T-helper 1 cell treated with Interleukin-12 subunit alpha and Interleukin-12 subunit beta and Interleukin-4 antibody, amounts not matched to agents 30 ng/mL and 1 ng/mL, for 36 hours (primary cell): ENCODE measurements around the gene PLAGL2. TPM values are rescaled to one million over a fixed set of nuclear protein-coding genes. Genes with fewer than 3 reads are reported as not detected.

Source experiments
- intact Hi-C: fragments of 100-400 bp; cut with micrococcal nuclease; formaldehyde crosslinking; loops from one replicate; pipeline ENCODE4 v1.15.1; 2024
- total RNA-seq: library from RNA; stranded (reverse); gene quantifications from 2 replicates; pipeline ENCODE4 v1.2.3, GENCODE V29; 2022

The PLAGL2 gene
- total RNA-seq, 1 donor from 2014 or later = 35.5 TPM

DNA sequence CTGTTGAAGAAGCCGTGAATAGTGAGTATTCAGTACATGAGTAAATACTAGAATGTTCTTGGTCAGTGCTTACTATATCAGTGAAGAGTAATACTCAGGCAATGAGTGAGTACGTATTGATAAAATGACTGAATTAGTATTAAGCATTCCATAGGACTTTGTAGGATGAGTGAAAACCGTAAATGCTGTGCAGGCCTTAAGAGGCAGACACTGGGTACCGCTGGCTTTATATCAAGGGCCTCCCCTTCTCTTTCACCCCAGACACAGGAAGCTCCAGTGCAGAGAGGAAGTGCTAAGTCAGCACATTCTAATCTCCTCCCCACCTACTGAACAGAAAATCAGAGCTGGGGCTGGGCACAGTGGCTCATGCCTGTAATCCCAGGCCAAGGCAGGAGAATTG, 24.3 kb upstream of the PLAGL2 start:
- intact Hi-C loops = loop anchor here (1.0 to 2.0 kb wide), 2 partner anchors 17 to 45 kb away; partner anchors contain the start of gene KIF3B

DNA sequence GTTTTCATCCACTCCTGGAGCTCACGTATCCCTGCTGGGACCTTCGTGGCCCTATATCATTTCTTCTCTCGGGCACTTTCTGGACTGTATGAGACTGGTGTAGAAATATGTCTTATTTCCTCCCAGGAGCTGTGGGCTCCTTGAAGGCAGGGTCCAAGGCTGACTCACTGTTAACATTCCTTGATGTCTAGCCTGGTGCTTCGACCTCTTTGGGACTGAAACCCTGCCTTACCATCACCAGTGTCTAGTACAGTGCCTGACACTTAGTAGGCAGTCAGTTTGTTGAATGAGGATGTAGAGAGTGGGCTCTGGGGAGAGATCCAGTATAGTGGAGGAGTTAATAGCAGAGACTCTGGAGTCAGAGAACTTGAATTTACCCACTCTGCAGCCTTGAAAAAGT, 23.7 kb upstream of the PLAGL2 start:
- intact Hi-C loops = loop anchor here (1.0 kb wide), 1 partner anchor 18 kb away; no protein-coding TSS in a partner anchor

DNA sequence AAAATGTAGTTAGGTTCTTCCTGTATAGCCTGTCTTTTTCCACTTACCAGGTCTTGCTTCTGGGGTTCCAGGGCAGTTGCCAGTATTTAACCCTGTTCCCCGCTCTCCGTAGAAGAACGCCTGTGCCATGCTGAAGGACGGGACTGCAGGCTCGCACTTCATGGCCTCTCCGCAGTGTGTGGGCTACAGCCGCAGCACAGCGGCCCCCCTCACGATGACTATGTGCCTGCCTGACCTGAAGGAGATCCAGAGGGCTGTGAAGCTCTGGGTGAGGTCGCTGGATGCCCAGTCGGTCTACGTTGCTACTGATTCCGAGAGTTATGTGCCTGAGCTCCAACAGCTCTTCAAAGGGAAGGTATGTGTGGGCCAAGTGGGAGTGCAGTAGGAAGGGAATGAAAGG, 23.2 kb upstream of the PLAGL2 start:
- intact Hi-C loops = loop anchor here (1.0 kb wide), 1 partner anchor 19 kb away; no protein-coding TSS in a partner anchor

DNA sequence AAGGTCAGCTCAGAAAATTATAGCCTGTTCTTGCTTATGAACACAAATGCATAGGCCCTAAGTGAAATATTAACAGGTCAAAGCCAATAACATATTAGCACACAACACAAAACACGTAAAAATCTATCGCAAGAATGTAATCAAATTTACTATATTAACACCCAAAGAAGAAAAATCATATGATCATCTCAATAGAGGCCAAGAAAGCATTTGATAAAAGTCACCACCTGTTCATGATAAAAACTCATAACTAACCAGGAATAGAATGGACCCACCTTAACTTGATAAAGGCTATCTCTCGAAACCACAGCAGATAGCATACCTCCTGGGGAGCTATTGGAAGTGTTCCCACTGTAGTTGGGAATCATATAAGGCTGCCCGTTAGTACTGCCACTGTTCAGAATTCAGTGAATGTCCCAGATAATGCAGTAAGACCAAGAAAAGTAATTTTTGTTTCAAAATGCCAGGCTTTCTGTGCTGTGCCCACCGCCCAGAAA, 21.8 kb upstream of the PLAGL2 start:
- intact Hi-C loops = no loop called here

DNA sequence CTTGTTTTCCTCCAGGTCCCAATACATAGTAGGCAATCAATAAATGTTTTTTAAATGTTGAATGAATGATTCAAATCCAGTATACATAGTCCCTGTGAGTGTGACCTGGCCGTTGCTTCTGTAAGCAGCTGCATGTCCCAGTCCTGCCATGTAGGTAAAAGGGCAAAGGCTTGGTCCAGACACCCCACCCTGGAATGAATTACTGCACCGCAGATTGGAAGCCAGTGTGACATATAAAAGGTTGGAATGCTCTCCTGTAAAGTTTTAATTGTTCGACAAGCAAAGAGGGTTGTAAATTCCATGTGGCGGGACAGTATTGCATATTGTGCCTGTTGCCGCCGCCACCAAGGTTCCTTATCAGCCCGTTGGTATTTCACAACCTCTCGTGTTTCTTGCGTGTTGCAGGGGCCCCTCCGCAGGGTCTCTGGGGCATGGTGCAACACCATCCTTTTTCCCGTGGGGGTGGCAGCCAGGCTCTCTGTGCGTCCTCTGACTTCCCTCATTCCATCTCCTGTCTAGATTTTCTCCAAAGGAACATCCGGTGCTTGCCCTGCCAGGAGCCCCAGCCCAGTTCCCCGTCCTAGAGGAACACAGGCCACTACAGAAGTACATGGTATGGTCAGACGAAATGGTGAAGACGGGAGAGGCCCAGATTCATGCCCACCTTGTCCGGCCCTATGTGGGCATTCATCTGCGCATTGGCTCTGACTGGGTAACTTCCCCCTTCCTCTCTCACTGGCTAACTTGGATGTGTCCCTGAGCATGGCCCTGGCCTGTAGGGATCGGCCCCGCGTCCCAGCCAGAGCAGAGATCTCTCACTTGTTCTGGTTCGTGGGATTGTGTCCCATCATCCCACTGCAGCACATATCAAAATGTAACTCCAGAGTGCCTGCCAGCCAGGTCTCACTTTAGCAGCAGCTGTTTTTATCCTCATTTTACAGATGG, 20.5 kb upstream of the PLAGL2 start:
- intact Hi-C loops = no loop called here

DNA sequence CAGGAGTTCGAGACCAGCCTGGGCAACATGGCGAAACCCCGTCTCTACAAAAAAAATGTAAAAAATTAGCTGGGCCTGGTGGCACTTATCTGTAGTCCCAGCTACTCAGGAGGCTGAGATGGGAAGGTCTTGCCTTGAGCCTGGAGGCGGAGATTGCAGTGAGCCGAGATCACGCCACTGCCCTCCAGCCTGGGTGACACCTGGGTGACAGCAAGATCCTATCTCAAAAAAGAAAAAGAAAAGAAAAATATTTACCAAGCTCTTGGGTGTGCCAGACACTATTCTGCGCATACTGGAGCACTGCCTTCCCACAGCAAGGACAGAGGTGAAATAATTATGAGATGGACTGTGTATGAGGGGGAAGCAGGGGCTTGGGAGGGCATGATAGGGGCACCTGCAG, 19.8 kb upstream of the PLAGL2 start:
- intact Hi-C loops = no loop called here

DNA sequence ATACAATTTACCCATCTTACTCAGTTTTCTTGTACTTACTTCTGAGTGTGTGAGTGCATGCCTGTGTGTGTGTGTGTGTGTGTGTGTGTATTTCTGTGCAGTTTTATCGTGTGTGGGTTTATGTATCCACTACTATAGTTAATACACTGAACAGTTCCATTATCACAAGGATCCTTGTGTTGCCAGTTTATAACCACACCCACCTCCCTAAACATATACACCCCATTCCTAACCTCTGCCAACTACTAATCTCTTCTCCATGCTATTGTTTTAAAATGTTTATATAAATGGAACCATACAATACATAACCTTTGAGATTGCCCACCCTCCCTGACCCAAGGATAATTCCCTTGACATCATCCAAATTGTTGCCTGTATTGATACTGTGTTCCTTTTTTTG, 18.8 kb upstream of the PLAGL2 start:
- intact Hi-C loops = no loop called here

DNA sequence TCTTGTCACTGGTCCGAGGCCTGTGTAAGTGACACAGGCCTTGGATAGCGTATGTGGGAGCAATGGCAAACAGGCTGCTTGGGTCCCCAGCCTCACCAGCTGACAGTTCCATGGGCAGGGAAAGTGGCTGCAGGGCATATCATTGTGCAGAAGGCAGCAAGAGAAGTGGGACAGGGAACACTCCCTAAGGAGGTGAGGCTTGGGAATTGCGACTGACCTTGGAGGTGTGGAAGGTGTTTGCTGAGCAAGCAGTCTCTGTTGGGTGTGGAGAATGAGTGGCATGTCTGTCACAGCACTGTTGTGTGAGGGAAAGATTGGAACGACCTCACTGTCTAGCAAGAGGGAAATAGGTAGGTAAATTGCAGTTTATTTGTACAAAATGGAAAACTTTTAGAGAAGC, 16.9 kb upstream of the PLAGL2 start:
- intact Hi-C loops = no loop called here

DNA sequence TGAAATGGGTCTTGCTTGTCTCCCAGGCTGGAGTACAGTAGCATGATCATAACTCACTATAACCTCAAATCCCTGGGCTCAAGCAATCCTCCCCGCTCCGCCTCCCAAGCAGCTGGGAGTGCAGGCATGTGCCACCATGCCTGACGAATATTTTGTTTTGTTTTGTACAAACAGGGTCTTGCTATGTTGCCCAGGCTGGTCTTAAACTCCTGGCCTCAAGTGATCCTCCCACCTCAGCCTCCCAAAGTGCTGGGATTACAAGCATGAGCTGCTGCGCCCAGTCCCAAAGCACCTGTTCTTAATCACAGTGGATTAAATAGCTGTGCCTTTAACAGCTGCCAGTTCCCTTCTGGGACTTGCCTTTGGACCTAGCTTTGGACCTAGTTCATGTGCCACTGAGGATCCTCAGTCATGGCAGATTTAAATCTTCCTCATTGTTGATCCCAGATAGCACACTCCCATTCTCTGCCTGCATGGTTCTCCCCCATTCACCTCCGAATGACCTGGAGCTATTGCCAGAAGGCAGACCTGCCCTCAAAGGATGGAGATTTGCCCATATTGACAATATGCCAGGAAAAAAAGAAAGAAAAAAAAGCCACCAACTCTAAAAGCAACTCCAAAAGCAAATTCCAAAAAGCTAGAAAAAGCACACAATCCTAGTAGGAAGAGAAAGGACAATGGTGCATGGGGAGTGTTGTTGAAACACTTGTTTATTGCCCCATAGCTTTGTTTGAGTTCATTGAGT, 10.8 kb upstream of the PLAGL2 start:
- intact Hi-C loops = no loop called here

DNA sequence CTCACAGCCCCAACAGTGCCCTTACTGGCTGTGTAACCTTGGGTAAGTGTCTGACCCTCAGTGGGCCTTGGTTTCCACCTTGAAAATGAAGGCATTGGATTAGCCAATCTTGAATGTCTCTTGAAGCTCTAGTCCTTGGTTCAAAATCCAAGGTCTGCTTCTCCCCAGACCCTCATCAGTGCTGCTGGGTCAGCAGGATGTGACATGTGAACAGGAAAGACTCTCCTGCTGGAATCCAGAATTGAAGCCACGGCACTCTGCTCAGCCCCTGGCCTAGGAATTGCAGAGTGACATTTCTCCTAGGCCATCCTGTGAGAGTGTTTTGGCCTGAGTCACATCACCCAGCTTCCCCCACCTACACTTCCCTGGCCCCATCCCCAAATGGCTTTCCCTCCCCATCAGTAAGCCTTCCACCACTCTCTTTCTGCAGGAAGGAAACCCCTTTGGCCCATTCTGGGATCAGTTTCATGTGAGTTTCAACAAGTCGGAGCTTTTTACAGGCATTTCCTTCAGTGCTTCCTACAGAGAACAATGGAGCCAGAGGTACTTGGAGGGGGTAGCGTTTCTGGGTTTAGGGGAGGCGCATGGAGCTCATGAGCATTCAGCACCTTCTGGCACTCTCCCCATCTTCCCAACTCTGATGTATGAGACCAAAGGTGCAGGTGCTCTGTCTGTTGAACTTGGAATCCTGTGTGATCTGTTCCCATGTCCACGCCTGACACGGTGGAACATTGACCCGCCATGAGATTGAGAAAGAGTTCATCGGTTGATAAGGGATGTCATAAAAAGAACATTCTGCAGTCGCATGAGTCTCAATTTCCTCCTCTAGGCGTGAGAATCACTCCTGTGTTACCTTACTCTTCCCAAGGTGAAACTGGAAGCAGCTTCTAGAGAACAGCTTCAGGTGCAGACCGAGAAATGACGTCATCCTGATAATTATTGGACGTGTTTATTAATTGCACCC, 8.9 kb upstream of the PLAGL2 start:
- intact Hi-C loops = no loop called here

DNA sequence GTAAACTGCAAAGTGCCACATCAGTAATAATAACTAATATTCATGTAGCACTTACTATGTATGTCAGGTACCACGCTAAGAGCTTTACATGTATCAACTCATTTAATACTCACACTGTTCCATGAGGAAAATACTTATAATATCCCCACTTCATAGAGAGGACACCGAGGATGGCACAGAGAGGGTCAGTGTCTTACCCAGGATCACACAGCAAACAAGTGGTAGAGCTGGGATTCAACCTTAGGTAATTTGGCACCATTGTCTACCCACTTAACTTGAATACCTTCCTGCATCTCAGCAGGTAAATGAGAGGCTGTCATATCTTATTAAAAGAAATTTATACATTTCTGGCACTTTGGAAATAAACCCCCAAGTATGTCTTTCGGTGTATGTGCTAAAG, 8.2 kb upstream of the PLAGL2 start:
- intact Hi-C loops = no loop called here

DNA sequence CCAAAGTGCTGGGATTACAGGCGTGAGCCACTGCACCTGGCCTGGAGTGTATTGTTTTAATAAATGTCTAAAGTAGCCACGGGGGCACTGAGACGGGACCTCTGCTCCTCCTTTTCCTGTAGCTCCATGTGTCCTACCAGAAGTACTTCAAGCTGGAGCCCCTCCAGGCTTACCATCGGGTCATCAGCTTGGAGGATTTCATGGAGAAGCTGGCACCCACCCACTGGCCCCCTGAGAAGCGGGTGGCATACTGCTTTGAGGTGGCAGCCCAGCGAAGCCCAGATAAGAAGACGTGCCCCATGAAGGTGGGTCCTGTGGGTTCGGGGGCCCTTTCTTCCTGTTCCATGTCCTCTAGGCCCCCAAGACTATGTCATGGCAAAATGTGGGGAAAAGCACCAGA, 7.6 kb upstream of the PLAGL2 start:
- intact Hi-C loops = no loop called here

DNA sequence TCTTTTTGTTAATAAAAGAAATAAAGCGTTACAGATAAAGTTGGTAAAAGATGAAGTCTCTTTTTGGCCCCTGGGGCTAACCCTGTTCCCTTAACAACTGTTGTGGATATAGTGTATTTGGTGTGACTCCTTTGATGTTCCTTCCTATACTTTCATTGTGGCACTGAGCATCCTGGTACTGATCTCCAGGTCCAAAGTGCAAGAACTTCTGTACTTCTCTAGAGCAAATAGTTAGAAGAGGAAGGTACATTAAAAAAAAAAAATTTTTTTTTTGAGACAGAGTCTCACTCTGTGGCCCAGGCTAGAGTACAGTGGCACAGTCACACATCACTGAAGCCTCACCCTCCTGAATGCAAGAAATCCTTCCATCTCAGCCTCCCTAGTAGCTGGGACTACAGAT, 6.3 kb upstream of the PLAGL2 start:
- intact Hi-C loops = no loop called here

DNA sequence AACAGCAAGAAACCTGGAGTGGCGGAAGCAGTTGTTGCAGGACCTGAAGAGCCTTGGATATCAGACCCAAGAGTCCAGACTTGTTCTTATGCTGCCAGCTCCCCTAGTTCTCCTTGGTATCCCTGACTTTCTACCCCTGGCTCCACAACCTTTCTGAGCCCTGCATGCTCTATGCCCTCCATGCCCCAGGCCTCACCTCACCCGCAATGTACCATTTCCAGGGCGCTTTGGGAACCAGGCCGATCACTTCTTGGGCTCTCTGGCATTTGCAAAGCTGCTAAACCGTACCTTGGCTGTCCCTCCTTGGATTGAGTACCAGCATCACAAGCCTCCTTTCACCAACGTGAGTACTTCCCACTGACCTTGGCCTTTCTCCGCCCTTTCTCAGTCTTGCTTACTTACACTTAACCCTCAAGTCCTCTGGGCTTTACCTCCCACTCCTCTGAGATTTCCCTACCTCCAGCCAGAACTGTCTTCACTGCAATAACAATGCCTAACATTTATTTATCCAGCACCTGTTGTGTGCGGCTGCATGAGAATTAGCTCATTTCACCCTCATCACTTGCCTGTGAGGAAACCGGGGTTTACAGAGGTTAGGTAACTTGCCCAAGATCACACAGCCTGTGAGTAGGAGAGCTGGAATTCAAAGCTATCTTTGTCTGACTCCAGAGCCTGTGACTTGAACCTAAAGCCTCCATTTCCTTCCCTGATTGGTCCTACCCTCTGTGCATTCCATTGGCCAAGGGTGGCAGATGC, 2.5 kb upstream of the PLAGL2 start:
- intact Hi-C loops = loop anchor here (5.0 to 10.0 kb wide), 2 partner anchors 258 to 535 kb away; partner anchors contain the start of genes COMMD7 and PDRG1

DNA sequence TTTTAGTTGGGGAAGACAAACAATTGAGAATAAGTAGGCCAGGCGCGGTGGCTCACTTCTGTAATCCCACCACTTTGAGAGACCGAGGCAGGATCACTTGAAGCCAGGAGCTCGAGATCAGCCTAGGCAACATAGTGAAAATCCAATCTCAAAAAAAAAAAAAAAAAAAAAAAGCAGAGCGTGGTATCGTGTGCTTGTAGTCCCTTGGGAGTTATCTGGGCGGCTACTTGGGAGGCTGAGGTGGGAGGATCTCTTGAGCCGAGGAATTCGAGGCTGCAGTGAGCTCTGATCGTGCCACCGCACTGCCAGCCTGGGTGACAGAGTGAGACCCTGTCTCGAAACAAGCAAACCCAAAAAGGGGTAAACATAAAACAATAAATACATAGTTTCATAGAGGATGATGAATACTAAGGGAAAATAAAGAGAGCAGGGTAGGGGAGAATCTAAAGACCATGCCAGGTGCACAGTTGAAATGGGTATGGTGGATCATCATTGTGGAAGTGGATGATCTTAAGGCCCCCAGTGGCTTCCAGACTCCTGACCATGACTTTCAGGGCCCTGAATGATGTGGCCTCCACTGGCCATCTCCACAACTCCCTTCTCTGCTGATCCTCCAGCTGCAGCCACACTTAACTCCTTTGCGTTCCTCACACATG, 1.1 kb upstream of the PLAGL2 start:
- intact Hi-C loops = loop anchor here (5.0 to 10.0 kb wide), 2 partner anchors 256 to 536 kb away; partner anchors contain the start of genes COMMD7 and PDRG1

DNA sequence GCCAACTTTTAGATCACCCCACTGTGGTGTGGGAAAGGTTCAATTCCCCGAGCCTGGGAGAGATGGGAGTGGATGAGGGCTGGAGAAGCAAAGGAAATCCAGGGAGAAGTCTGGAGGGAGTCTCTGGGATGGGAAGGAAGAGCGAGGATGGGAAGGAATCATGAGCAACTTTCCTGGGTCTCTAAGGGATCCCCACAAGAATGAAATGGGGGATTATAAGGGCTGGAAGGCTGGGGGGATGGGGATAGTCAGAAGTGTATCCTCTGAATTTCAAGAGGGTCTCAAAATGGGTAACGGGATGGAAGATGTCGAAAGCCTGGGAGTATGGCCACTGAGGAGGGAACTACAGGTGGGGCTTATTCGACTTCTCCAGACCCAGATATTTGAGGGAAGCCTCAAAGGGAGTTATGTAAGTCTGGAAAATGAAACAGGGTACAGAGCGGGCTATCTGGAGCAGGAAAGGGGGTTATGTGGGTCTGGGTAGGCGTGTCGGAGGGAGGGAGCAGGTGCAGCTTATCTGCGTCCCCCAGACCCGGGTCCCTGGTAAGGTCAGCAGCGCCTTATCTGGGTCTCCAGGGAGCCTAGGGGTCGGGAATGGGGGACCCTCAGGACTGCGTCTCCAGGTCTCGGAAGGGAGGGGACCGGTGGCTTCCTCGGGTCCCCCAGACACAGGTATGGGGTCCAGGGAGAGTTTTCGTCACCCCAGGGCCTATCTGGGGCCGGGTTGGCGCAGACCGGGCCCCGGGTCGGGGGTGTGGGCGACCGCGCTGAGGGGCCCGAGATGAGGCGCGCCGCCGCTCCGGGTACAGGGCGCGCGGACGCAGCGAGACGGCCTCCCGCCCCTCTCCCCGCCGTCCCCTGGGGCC, 550 bp downstream of the PLAGL2 start:
- intact Hi-C loops = loop anchor here (1.0 to 10.0 kb wide), 8 partner anchors 42 to 538 kb away; partner anchors contain the start of genes ASXL1, COMMD7, PDRG1 and TM9SF4

DNA sequence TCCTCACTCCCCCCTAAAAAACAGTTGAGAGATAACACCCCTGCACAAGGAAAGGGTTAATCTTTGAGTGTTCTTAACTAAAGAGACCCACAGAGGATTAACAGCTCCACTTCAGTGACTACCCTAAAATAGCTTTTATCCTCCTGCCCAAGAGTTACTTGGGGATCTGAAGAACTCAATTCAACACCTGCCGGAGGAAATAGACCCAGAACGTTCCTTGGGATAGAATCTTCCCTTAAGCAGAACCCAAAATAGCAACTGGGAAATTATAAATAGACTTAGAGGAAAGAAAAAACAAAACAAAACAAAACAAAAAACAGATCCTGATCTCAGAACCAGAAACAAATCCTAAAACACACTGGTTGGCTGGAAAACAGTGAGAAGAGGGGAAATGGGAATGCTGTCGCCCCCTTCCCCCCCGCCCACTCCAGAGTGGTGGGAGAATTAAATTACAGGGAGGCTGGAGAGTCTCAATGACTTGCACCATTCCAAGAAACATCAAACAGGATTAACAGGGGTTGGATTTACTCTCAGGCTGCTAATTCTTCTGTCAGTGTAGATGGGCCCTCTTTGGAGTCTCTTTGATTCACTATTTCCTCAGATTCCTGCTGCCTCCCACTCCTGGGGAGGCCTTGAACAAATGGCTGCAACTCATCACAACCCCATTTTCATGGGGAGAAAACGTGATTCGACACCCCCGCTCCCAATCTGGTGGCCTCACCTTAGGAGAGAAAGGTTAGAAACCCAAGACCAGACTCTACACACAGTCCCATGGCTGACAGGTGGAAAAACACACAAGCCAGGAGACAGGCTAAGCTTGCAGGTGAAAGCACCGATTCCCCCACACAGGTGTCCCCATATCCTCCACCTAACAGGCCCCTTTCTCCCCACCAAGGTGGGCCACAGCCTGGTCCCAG, 1.4 kb downstream of the PLAGL2 start:
- intact Hi-C loops = loop anchor here (2.0 to 10.0 kb wide), 3 partner anchors 254 to 539 kb away; partner anchors contain the start of genes COMMD7 and PDRG1
